RWPE2 (cell line): ENCODE results near the gene FPR1.

Source experiments
- ATAC-seq: fragments of 200-7000 bp; cut with Tn5 transposase; 3 replicates; pipeline ENCODE4 v1.9.1; 2021; ENCODE audit warnings: low read depth
- DNase-seq: peaks from one replicate; pipeline ENCODE4 v3.0.0-alpha.2; 2020; ENCODE audit warnings: low spot score
- H3K27ac ChIP-seq: fragments of 450-650 bp; 2 replicates; pipeline ENCODE4 v1.5.1; 2017; ENCODE audit warnings: mild to moderate bottlenecking; ENCODE audit not compliant: poor library complexity, severe bottlenecking
- H3K27me3 ChIP-seq: fragments of 250-450 bp; sonication (Bioruptor Pico); 2 replicates; pipeline ENCODE4 v1.5.1; 2021; ENCODE audit warnings: mild to moderate bottlenecking, moderate library complexity; ENCODE audit not compliant: insufficient read depth, poor library complexity, severe bottlenecking
- H3K36me3 ChIP-seq: fragments of 250-450 bp; sonication (Bioruptor Pico); 2 replicates; pipeline ENCODE4 v1.5.1; 2020; ENCODE audit warnings: low read depth, mild to moderate bottlenecking, moderate library complexity
- H3K4me1 ChIP-seq: fragments of 250-450 bp; sonication (Bioruptor Pico); 2 replicates; pipeline ENCODE4 v1.5.1; 2021; ENCODE audit warnings: mild to moderate bottlenecking, moderate library complexity; ENCODE audit not compliant: insufficient read depth, poor library complexity, severe bottlenecking
- H3K4me3 ChIP-seq: fragments of 250-450 bp; sonication (Bioruptor Pico); 2 replicates; pipeline ENCODE4 v1.5.1; 2021; ENCODE audit warnings: mild to moderate bottlenecking, moderate library complexity; ENCODE audit not compliant: severe bottlenecking
- H3K9me3 ChIP-seq: fragments of 250-450 bp; sonication (Bioruptor Pico); 2 replicates; pipeline ENCODE4 v1.5.1; 2021; ENCODE audit warnings: mild to moderate bottlenecking, moderate library complexity; ENCODE audit not compliant: severe bottlenecking
- CTCF ChIP-seq: fragments of 450-650 bp; IDR thresholded peaks from one replicate; pipeline ENCODE4 v1.5.1; 2017; ENCODE audit warnings: mild to moderate bottlenecking, moderate library complexity; ENCODE audit not compliant: poor library complexity, severe bottlenecking

Gene FPR1

GRCh38 chr19:51792932-51793331, 41.3 kb upstream of the FPR1 start:
- Histone ChIP-seq H3K4me1 (no peaks in the 10 kb centered on the region), H3K36me3 (no peaks in the 10 kb centered on the region), H3K27ac (no peak overlapping the region), H3K4me3 (no peak overlapping the region), H3K27me3 (no peaks in the 10 kb centered on the region), H3K9me3 (no peaks in the 10 kb centered on the region)
- ATAC-seq (no peak), DNase-seq (no peak)
- TF ChIP-seq CTCF, result no peak

- no peak; the same call in 2 of the 3 replicates for ATAC-seq
- Histone ChIP-seq H3K27me3 (no peaks in the 10 kb centered on the region), H3K9me3 (no peaks in the 10 kb centered on the region), H3K4me1 (no peaks in the 10 kb centered on the region), H3K36me3 (no peaks in the 10 kb centered on the region), H3K4me3 (no peak overlapping the region), H3K27ac (no peak overlapping the region)
- DNase-seq, result no peak
- TF ChIP-seq CTCF, result no peak
These were observed 37.5 kb upstream of the FPR1 start for GRCh38 chr19:51789061-51789795.

DNA sequence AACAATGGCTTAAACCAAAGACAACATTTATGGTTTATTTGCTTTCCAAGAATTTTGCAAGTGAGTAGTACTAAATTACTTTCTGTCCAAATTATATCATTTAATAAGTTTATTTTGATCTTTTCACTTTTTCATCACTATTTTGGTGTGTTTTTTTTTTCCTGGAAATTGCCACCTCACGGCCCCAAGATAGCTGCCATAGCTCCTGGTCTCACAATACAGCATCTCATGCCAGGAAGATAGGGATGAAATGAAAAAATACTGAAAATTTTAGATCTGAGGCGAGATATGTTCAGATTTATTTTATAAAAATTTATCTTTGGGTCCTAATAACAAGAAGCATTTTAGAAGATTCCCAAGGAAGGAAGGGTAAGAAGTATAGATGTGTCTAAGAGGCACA, 36.4 kb upstream of the FPR1 start:
- DNase-seq (no peak), ATAC-seq (no peak)
- H3K9me3 ChIP-seq, result no peaks in the 10 kb centered on the region
- TF ChIP-seq CTCF, result no peak
- H3K4me1 ChIP-seq, result no peaks in the 10 kb centered on the region
- H3K27ac ChIP-seq, result no peak overlapping the region
- H3K36me3 ChIP-seq, result no peaks in the 10 kb centered on the region
- no peak overlapping the region for H3K4me3 ChIP-seq
- H3K27me3 ChIP-seq, result no peaks in the 10 kb centered on the region

- Histone ChIP-seq H3K36me3 (no peaks in the 10 kb centered on the region), H3K4me3 (no peak overlapping the region), H3K4me1 (no peaks in the 10 kb centered on the region), H3K27ac (no peak overlapping the region), H3K9me3 (no peaks in the 10 kb centered on the region), H3K27me3 (no peaks in the 10 kb centered on the region)
- no peak for TF ChIP-seq CTCF
- no peak for DNase-seq
- no peak for ATAC-seq
These were observed 35.2 kb upstream of the FPR1 start for GRCh38 chr19:51786646-51787494.
